Nephron (organoid): Measurements from ENCODE around the gene P2RX7.
"Not testable (repeated sequence)": the region's sequence is repeated elsewhere in the genome, so short reads cannot be mapped to it uniquely, and the experiment has no call there.

Experiments
- H3K27ac Mint-ChIP-seq, 3 experiments: 2 replicates each; pipeline ENCODE4 v1.8.0; 2020; ENCODE audit warnings: mixed read lengths in 3 of 3, mild to moderate bottlenecking in 2 of 3, moderate library complexity in 1 of 3
- H3K27me3 Mint-ChIP-seq: 2 replicates; pipeline ENCODE4 v1.8.0; 2021; ENCODE audit warnings: low read depth, mild to moderate bottlenecking, moderate library complexity, mixed read lengths
- H3K36me3 Mint-ChIP-seq: 2 replicates; pipeline ENCODE4 v1.8.0; 2020; ENCODE audit warnings: low read depth, mixed read lengths
- H3K4me1 Mint-ChIP-seq: 2 replicates; pipeline ENCODE4 v1.8.0; 2020; ENCODE audit warnings: mixed read lengths
- H3K4me3 Mint-ChIP-seq, 3 experiments: 2 replicates each; pipeline ENCODE4 v1.8.0; 2020; ENCODE audit warnings: mild to moderate bottlenecking in 3 of 3, mixed read lengths in 3 of 3, moderate library complexity in 2 of 3
- H3K9me3 Mint-ChIP-seq: 2 replicates; pipeline ENCODE4 v1.8.0; 2020; ENCODE audit warnings: mixed read lengths
- TF ChIP-seq, protein P1 (sequence below), 3 experiments: fragments of 200-600 bp; sonication (generic); IDR thresholded peaks; one replicate each; pipeline ENCODE4 v1.5.0; 2021; ENCODE audit warnings: antibody characterized with exemption in 3 of 3; ENCODE audit not compliant: unreplicated experiment in 3 of 3

Gene P2RX7

GRCh38 chr12:121226399-121226798 is 93.7 kb downstream of the P2RX7 start:
- no peaks in the 10 kb centered on the region for H3K27me3 Mint-ChIP-seq
- no peak overlapping the region for H3K27ac Mint-ChIP-seq
- TF ChIP-seq, protein P1, sequence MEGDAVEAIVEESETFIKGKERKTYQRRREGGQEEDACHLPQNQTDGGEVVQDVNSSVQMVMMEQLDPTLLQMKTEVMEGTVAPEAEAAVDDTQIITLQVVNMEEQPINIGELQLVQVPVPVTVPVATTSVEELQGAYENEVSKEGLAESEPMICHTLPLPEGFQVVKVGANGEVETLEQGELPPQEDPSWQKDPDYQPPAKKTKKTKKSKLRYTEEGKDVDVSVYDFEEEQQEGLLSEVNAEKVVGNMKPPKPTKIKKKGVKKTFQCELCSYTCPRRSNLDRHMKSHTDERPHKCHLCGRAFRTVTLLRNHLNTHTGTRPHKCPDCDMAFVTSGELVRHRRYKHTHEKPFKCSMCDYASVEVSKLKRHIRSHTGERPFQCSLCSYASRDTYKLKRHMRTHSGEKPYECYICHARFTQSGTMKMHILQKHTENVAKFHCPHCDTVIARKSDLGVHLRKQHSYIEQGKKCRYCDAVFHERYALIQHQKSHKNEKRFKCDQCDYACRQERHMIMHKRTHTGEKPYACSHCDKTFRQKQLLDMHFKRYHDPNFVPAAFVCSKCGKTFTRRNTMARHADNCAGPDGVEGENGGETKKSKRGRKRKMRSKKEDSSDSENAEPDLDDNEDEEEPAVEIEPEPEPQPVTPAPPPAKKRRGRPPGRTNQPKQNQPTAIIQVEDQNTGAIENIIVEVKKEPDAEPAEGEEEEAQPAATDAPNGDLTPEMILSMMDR (IDR thresholded peaks at IDR 0.05; ENCODE audit: unreplicated experiment in 3 of 3) = no peak
- no peaks in the 10 kb centered on the region for H3K9me3 Mint-ChIP-seq
- H3K36me3 Mint-ChIP-seq = peaks cover 6% of the 10 kb centered on the region
- no peak overlapping the region for H3K4me3 Mint-ChIP-seq
- H3K4me1 Mint-ChIP-seq = no peaks in the 10 kb centered on the region

GRCh38 chr12:121226871-121227270 is 94.2 kb downstream of the P2RX7 start:
- H3K9me3 Mint-ChIP-seq = not testable (repeated sequence)

DNA sequence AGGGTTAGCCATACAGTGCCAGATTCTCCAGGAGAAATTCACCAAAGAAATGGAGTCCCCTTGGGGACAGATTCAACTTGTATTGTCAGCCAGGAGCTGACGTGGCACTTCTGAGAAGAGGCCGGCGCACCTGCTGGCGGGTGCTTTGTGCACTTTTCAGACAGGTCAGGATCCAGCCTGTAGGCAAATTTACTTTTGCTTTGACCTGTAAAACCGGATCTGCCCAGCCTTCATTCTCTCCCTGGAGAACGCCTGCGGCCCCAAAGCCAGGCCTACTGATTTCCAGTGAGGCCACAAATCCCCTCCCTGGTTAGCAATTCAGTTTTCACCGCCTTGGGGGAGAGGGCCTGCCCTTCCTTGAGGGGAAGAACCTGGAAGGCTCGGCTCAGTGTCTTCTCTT is 94.6 kb downstream of the P2RX7 start:
- Mint-ChIP-seq H3K27me3 (peaks cover under 1% of the 10 kb centered on the region), H3K9me3 (no peaks in the 10 kb centered on the region), H3K4me3 (no peak overlapping the region), H3K4me1 (no peaks in the 10 kb centered on the region), H3K27ac (peak overlapping the region in 2 of 3 experiments; percentile 49 to 64), H3K36me3 (peaks cover 6% of the 10 kb centered on the region)
- TF ChIP-seq, protein P1 (IDR thresholded peaks at IDR 0.05; ENCODE audit: unreplicated experiment in 3 of 3) = no peak

More at GRCh38 chr12:121226871-121227270, 94.2 kb downstream of the P2RX7 start:
- not testable (repeated sequence) for H3K27me3 Mint-ChIP-seq, H3K4me3 Mint-ChIP-seq, H3K4me1 Mint-ChIP-seq, H3K36me3 Mint-ChIP-seq
- H3K27ac Mint-ChIP-seq = peak overlapping the region in 1 of 3 experiments; percentile 49

DNA sequence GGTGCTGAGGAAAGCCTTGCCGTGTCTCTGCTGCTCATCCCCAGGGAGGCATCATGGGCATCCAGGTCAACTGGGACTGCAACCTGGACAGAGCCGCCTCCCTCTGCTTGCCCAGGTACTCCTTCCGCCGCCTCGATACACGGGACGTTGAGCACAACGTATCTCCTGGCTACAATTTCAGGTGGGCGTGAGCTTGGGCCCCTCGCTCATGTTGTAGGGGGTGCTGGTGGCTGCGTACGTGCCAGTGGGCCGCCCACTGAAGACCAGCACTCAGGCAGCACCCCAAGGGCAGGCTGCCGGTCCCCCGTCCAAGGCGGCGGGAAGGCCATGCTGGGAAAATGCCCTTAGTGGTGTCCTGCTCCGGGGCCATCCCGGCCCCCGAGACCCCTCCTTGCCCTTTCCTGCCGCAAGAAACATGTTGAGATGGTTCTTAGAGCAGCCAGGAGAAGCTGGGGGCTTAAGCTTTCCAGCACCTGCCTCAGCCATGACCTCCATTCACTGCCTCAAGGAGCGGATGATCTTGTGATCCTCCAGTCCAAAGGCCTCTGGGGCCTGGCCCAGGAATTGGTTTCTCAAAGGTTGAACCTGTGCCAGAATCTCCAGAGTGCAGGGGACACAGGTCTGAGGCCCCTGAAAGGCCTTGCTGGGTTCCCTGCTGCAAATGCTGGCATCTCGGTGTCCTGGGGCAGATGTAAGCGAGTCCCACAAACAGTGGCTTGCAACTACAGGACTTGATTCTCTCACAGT is 96.4 kb downstream of the P2RX7 start:
- H3K27ac Mint-ChIP-seq = no peak overlapping the region
- peaks cover 3% of the 10 kb centered on the region for H3K27me3 Mint-ChIP-seq
- no peaks in the 10 kb centered on the region for H3K9me3 Mint-ChIP-seq
- no peak overlapping the region for H3K4me3 Mint-ChIP-seq
- peaks cover 6% of the 10 kb centered on the region for H3K36me3 Mint-ChIP-seq
- TF ChIP-seq, protein P1 (IDR thresholded peaks at IDR 0.05; ENCODE audit: unreplicated experiment in 3 of 3) = no peak
- H3K4me1 Mint-ChIP-seq = no peaks in the 10 kb centered on the region

DNA sequence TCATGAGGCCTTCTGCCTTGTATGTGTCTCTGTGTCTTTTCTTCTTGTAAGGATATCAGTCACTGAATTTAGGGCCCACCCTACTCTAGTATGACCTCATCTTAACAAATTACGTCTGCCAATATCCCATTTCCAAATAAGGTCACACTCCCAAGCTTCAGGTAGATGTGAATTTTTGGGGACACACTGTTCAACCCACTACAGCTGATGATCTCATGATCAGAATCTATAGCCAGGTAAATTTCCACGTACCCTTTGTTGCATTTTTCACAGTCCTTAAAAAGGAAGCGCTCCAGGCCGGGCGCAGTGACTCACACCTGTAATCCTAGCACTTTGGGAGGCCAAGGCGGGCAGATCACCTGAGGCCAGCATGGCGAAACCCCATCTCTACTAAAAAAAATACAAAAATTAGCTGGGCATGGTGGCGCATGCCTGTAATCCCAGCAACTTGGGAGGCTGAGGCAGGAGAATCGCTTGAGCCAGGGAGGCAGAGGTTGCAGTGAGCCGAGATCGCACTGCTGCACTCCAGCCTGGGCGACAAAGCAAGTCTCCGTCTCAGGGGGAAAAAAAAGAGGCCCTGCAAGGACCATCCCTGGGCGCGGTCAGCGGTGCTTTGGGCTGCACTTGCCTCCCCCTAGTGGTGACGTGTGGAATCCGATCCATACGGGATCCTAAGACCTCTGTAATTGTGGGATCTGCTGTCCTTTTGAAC is 97.3 kb downstream of the P2RX7 start:
- not testable (repeated sequence) for H3K4me3 Mint-ChIP-seq, H3K4me1 Mint-ChIP-seq, H3K36me3 Mint-ChIP-seq, H3K27ac Mint-ChIP-seq, H3K9me3 Mint-ChIP-seq, H3K27me3 Mint-ChIP-seq
- TF ChIP-seq, protein P1 (IDR thresholded peaks at IDR 0.05; ENCODE audit: unreplicated experiment in 3 of 3) = peak; percentile 75 to 85 (median 83)

DNA sequence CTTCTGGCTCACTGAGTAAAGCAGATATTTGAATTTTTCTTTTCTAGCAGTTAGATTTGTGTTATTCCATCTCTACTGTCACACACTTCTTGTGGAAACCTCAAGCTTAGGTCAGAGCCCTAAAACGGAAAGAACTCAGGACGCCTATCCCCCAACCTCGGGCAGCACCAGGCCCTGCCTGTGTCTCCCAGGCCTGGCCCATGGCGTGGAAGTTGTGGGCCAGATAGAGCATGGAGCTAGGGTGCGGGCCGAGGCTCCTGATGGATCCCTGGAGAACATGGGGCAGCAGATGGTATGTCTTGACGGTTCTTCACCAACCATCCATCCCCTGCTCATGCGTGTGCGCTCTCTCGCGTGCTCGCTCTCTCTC is 97.8 kb downstream of the P2RX7 start:
- Mint-ChIP-seq H3K9me3 (no peaks in the 10 kb centered on the region), H3K4me1 (no peaks in the 10 kb centered on the region), H3K36me3 (peaks cover 8% of the 10 kb centered on the region), H3K27me3 (peaks cover 3% of the 10 kb centered on the region), H3K27ac (no peak overlapping the region), H3K4me3 (no peak overlapping the region)
- TF ChIP-seq, protein P1 (IDR thresholded peaks at IDR 0.05; ENCODE audit: unreplicated experiment in 3 of 3) = peak in 1 of 3 experiments; percentile 33
